Tibial nerve (tissue), 4 donors: Measurements from ENCODE around the gene ERCC8. TPM values are rescaled to one million over a fixed set of nuclear protein-coding genes. Genes with fewer than 3 reads are reported as not detected.
A peak's percentile ranks its signal among the peaks of the same experiment; 100 is the strongest.

Source experiments
- DNase-seq, 2 donors: peaks; one replicate each; pipeline ENCODE4 v3.0.0-alpha.2; 2019; ENCODE audit warnings: low spot score in 2 of 2
- H3K27ac ChIP-seq, 4 donors: fragments of 200-600 bp; sonication (generic) in 3 of 4; one replicate each; pipeline ENCODE4 v1.5.1; 2017 to 2019; ENCODE audit warnings: mild to moderate bottlenecking in 1 of 4
- H3K27me3 ChIP-seq, 2 donors: fragments of 200-600 bp; sonication (generic) in 1 of 2; one replicate each; pipeline versions ENCODE4 v1.5.1 to v1.6.0; 2017 to 2019
- H3K36me3 ChIP-seq, 3 donors: fragments of 200-600 bp; sonication (generic); one replicate each; pipeline ENCODE4 v1.5.1; 2018 to 2019
- H3K4me1 ChIP-seq, 4 donors: fragments of 200-600 bp; sonication (generic) in 3 of 4; one replicate each; pipeline ENCODE4 v1.5.1; 2017 to 2019
- H3K4me3 ChIP-seq, 4 donors: fragments of 200-600 bp; sonication (generic) in 3 of 4; one replicate each; pipeline ENCODE4 v1.5.1; 2017 to 2019; ENCODE audit warnings: mild to moderate bottlenecking in 1 of 4, moderate library complexity in 1 of 4
- H3K9me3 ChIP-seq, 4 donors: fragments of 200-600 bp; sonication (generic) in 3 of 4; one replicate each; pipeline ENCODE4 v1.5.1; 2017 to 2019
- EP300 ChIP-seq, 2 donors: sonication (generic); formaldehyde crosslinking; IDR thresholded peaks; one replicate each; pipeline ENCODE4 v1.6.1; 2017; ENCODE audit warnings: antibody characterized with exemption in 2 of 2, mild to moderate bottlenecking in 1 of 2
- POLR2A ChIP-seq, 2 donors: fragments of 450-650 bp; IDR thresholded peaks; one replicate each; pipeline ENCODE4 v1.6.1; 2017; ENCODE audit warnings: antibody characterized with exemption in 2 of 2, mild to moderate bottlenecking in 2 of 2, moderate library complexity in 2 of 2
- WGBS, 2 donors: methylation state at CpG; one replicate each; pipeline ENCODE4 v1.1.5; 2018; 5-methylcytosine and 5-hydroxymethylcytosine counted together
- total RNA-seq, 4 donors: library from RNA; depleted of rRNA; stranded (reverse); fragments of >200 nt; gene quantifications; one replicate each; pipeline ENCODE4 v1.1.0, GENCODE V29; 2016
- TF ChIP-seq, protein P1 (sequence below), 5 experiments: fragments of 200-600 bp in 3 of 5; fragments of 450-650 bp in 2 of 5; sonication (generic) in 3 of 5; IDR thresholded peaks; one replicate each; pipeline ENCODE4 v1.5.1; 2016 to 2019; ENCODE audit warnings: antibody characterized with exemption in 5 of 5, mild to moderate bottlenecking in 3 of 5, moderate library complexity in 2 of 5

The ERCC8 gene
- total RNA-seq, 4 donors from 2014 or later, result 10.5 to 17.5 (median 15.8) TPM

DNA sequence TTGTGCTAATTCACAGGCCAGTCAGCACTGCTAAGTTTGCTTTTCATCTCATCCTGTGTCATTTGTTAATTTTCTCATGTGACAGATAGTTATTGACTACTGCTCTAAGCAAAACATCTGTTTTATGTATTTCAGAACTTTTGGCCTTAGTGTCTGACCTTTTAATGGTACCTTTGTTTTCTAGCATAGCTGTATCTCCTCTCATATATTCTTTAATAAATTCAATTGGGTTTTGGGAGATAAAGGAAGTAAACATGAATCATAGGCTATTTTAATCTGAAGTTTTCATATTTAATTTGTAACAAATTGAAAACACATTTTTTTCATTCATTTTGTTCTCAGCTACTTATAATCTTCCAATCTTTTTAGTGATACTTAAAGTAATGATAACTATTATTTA, 13.2 kb upstream of the ERCC8 start:
- Histone ChIP-seq H3K4me3 (no peak overlapping the region), H3K9me3 (peaks cover 0 to 9% (median 0%) of the 10 kb centered on the region in 4 donors), H3K36me3 (no peaks in the 10 kb centered on the region), H3K27me3 (no peaks in the 10 kb centered on the region), H3K4me1 (peaks cover 0 to 11% (median 0%) of the 10 kb centered on the region in 4 donors), H3K27ac (no peak overlapping the region)
- no peak for DNase-seq
- TF ChIP-seq EP300 (IDR thresholded peaks at IDR 0.05) (no peak), POLR2A (IDR thresholded peaks at IDR 0.05) (no peak)
- TF ChIP-seq, protein P1, sequence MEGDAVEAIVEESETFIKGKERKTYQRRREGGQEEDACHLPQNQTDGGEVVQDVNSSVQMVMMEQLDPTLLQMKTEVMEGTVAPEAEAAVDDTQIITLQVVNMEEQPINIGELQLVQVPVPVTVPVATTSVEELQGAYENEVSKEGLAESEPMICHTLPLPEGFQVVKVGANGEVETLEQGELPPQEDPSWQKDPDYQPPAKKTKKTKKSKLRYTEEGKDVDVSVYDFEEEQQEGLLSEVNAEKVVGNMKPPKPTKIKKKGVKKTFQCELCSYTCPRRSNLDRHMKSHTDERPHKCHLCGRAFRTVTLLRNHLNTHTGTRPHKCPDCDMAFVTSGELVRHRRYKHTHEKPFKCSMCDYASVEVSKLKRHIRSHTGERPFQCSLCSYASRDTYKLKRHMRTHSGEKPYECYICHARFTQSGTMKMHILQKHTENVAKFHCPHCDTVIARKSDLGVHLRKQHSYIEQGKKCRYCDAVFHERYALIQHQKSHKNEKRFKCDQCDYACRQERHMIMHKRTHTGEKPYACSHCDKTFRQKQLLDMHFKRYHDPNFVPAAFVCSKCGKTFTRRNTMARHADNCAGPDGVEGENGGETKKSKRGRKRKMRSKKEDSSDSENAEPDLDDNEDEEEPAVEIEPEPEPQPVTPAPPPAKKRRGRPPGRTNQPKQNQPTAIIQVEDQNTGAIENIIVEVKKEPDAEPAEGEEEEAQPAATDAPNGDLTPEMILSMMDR (IDR thresholded peaks at IDR 0.05), result no peak

DNA sequence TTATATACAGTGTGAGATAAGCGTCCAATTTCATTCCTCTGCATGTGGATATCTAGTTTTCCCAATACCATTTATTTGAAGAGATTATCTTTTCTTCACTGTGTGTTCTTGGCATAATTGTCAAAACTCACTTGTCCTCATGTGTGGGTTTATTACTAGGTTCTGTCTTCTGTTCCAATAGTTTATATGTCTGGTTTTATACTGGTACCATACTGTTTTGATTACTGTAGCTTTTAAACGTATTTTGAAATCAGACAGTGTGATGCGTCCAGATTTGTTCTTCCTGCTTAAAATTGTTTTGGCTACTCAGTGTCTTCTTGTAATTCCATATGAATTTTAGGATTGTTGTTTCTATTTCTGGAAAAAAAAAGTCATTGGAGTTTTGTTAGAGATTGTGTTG, 10.4 kb upstream of the ERCC8 start:
- no peak for TF ChIP-seq POLR2A (IDR thresholded peaks at IDR 0.05)
- no peak overlapping the region for H3K27ac ChIP-seq
- H3K36me3 ChIP-seq, result no peaks in the 10 kb centered on the region
- no peak overlapping the region for H3K4me3 ChIP-seq
- 96 to 98% methylated on average over 3 of the region's 3 CpGs for WGBS, 2 donors
- H3K9me3 ChIP-seq, result peaks cover 0 to 9% (median 0%) of the 10 kb centered on the region in 4 donors
- no peaks in the 10 kb centered on the region for H3K27me3 ChIP-seq
- no peak for DNase-seq
- peaks cover 0 to 11% (median 0%) of the 10 kb centered on the region in 4 donors for H3K4me1 ChIP-seq

DNA sequence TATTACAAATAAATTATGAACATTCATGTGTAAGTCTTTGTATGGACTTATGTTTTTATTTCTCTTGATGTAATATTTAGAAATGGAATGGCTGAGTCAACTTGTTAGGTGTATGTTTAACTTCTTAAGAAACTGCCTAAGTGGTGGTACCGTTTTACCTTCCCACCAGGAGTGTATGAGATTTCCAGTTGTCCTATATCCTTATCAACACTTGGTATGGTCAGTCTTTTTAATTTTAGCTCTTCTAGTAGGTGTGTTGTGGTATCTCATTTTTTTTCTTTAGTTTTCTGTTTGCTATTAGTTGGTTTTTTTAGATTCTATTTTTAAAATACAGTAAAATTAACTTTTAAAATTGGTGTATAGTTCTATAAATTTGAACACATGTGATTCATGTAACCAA, 3.9 kb upstream of the ERCC8 start:
- H3K4me3 ChIP-seq, result no peak overlapping the region
- H3K27ac ChIP-seq, result no peak overlapping the region
- TF ChIP-seq POLR2A (IDR thresholded peaks at IDR 0.05) (no peak), EP300 (IDR thresholded peaks at IDR 0.05) (no peak)
- TF ChIP-seq, protein P1 (IDR thresholded peaks at IDR 0.05), result no peak
- 96% methylated on average over 1 of the region's 1 CpG for WGBS, 2 donors
- no peak for DNase-seq
- no peaks in the 10 kb centered on the region for H3K9me3 ChIP-seq
- H3K4me1 ChIP-seq, result peaks cover 0 to 20% (median 3%) of the 10 kb centered on the region in 4 donors
- H3K27me3 ChIP-seq, result no peaks in the 10 kb centered on the region
- no peaks in the 10 kb centered on the region for H3K36me3 ChIP-seq

DNA sequence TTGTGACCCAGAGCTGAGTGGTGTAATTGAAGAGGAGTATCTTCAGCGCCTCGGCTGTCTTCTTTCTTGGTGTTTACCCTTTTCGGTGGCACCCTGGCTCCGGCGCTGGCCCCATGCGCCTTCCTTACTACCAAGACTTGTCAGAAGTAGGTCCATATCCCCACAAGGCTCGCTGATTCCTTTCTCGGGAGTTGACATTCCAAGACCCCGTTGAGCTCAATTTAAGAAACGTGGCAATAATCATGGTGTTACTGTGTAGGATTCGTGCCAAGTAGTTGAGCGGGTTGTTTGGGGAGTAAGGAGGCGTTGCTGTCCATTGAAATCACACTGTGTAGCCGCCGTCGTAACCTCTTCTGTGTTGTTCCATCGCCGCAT, 930 bp upstream of the ERCC8 start:
- 2 to 7% methylated on average over 16 to 18 of the region's 18 CpGs for WGBS, 2 donors
- TF ChIP-seq, protein P1 (IDR thresholded peaks at IDR 0.05), result no peak
- TF ChIP-seq EP300 (IDR thresholded peaks at IDR 0.05) (no peak), POLR2A (IDR thresholded peaks at IDR 0.05) (no peak)
- Histone ChIP-seq H3K27ac (peak overlapping the region; percentile 66 to 90 (median 75)), H3K27me3 (no peaks in the 10 kb centered on the region), H3K9me3 (no peaks in the 10 kb centered on the region), H3K36me3 (no peaks in the 10 kb centered on the region), H3K4me3 (peak overlapping the region; percentile 52 to 74 (median 68)), H3K4me1 (peaks cover 0 to 25% (median 4%) of the 10 kb centered on the region in 4 donors)
- peak; percentile 15 to 23 for DNase-seq

DNA sequence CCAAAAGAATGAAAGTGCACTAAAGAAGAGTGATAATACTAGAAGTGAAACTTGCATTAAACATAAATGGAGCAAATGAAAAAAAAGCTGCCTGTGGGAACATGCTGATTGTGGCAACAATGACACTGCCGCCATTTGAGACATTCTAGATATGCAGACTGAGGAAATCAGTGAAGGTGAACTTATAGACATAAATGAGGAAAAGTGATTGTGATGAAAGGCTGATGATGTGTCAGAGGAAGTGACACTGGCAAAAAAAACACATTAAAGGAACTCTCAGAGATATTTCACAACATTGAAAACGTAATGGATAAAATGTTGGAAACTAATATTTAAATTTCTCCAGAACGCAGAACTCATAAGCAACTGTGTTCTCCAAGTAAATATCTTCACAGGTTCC, 1.2 kb downstream of the ERCC8 start:
- no peak for DNase-seq
- TF ChIP-seq, protein P1 (IDR thresholded peaks at IDR 0.05), result no peak
- no peak for TF ChIP-seq POLR2A (IDR thresholded peaks at IDR 0.05)
- TF ChIP-seq EP300 (IDR thresholded peaks at IDR 0.05), result no peak
- H3K27me3 ChIP-seq, result no peaks in the 10 kb centered on the region
- no peak overlapping the region for H3K27ac ChIP-seq
- no peaks in the 10 kb centered on the region for H3K9me3 ChIP-seq
- WGBS, 2 donors, result 72 to 73% methylated on average over 3 of the region's 3 CpGs
- peaks cover 0 to 7% (median 0%) of the 10 kb centered on the region in 3 donors for H3K36me3 ChIP-seq
- peaks cover 0 to 25% (median 4%) of the 10 kb centered on the region in 4 donors for H3K4me1 ChIP-seq
- peak overlapping the region in 2 of 4 donors; percentile 52 to 64 for H3K4me3 ChIP-seq

DNA sequence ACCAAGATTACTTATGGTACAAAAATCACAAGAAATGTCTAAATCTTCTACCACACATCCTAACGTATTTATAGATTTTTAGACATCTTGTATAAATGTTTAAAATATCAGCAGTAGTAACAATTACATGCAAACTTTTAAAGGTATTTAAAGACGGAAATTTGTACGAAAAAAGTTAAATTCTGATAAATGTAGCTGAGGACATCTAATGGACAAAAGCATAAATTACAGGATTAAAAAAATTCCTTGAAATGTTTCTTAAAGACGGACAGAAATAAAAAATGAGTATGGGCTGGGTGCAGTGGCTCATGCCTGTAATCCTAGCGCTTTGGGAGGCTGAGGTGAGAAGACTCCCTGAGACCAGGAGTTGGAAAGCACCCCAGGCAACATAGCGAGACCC, 15.8 kb downstream of the ERCC8 start:
- H3K4me1 ChIP-seq, result no peaks in the 10 kb centered on the region
- H3K9me3 ChIP-seq, result peaks cover 0 to 6% (median 0%) of the 10 kb centered on the region in 4 donors
- no peak for TF ChIP-seq POLR2A (IDR thresholded peaks at IDR 0.05)
- H3K27me3 ChIP-seq, result no peaks in the 10 kb centered on the region
- H3K27ac ChIP-seq, result no peak overlapping the region
- no peak for DNase-seq
- no peak overlapping the region for H3K4me3 ChIP-seq
- peaks cover 0 to 45% (median 0%) of the 10 kb centered on the region in 3 donors for H3K36me3 ChIP-seq
- 82 to 83% methylated on average over 6 of the region's 6 CpGs for WGBS, 2 donors
